ENCODE measurements around the gene RAC2. TPM values are rescaled to one million over a fixed set of nuclear protein-coding genes. Genes with fewer than 3 reads are reported as not detected.
"Not testable (repeated sequence)": the region's sequence is repeated elsewhere in the genome, so short reads cannot be mapped to it uniquely, and the experiment has no call there.

The RAC2 gene
- total RNA-seq, 1 donor from 2014 or later, result 51.9 TPM

GRCh38 chr22:37202716-37203115, 41.4 kb downstream of the RAC2 start:
- no peak overlapping the region for H3K4me3 ChIP-seq (ENCODE audit: low read depth, low read length)
- DNase-seq (ENCODE audit: low read depth), result no peak
- no peak for TF ChIP-seq CTCF (conservative IDR thresholded peaks at IDR 0.05; ENCODE audit: low read depth, low read length)

GRCh38 chr22:37202001-37202555, 42.0 kb downstream of the RAC2 start:
- no peak for TF ChIP-seq CTCF (conservative IDR thresholded peaks at IDR 0.05; ENCODE audit: low read depth, low read length)
- DNase-seq (ENCODE audit: low read depth), result no peak

GRCh38 chr22:37201443-37201820, 42.6 kb downstream of the RAC2 start:
- DNase-seq (ENCODE audit: low read depth); H3K4me3 ChIP-seq (ENCODE audit: low read depth, low read length): not testable (repeated sequence)

More at GRCh38 chr22:37202001-37202555, 42.0 kb downstream of the RAC2 start:
- no peak overlapping the region for H3K4me3 ChIP-seq (ENCODE audit: low read depth, low read length)

GRCh38 chr22:37199760-37200108, 44.3 kb downstream of the RAC2 start:
- no peak for TF ChIP-seq CTCF (conservative IDR thresholded peaks at IDR 0.05; ENCODE audit: low read depth, low read length)
- H3K4me3 ChIP-seq (ENCODE audit: low read depth, low read length), result peak overlapping the region; percentile 33
- DNase-seq (ENCODE audit: low read depth), result no peak

GRCh38 chr22:37199103-37199759, 44.8 kb downstream of the RAC2 start:
- TF ChIP-seq CTCF (conservative IDR thresholded peaks at IDR 0.05; ENCODE audit: low read depth, low read length), result peak; percentile 85
- no peak for DNase-seq (ENCODE audit: low read depth)

GRCh38 chr22:37198258-37199102, 45.6 kb downstream of the RAC2 start:
- no peak for DNase-seq (ENCODE audit: low read depth)
- peak; percentile 72 for TF ChIP-seq CTCF (conservative IDR thresholded peaks at IDR 0.05; ENCODE audit: low read depth, low read length)
- peak overlapping the region; percentile 93 for H3K4me3 ChIP-seq (ENCODE audit: low read depth, low read length)

More at GRCh38 chr22:37199103-37199759, 44.8 kb downstream of the RAC2 start:
- peak overlapping the region; percentile 93 for H3K4me3 ChIP-seq (ENCODE audit: low read depth, low read length)

- DNase-seq (ENCODE audit: low read depth), result no peak
- TF ChIP-seq CTCF (conservative IDR thresholded peaks at IDR 0.05; ENCODE audit: low read depth, low read length), result no peak
- H3K4me3 ChIP-seq (ENCODE audit: low read depth, low read length), result peak overlapping the region; percentile 93
Measured at GRCh38 chr22:37197451-37198257, 46.4 kb downstream of the RAC2 start.
